H1 (cell line): ENCODE data around the gene SPACA7. TPM values are rescaled to one million over a fixed set of nuclear protein-coding genes. Genes with fewer than 3 reads are reported as not detected.

Source experiments
- CTCF ChIA-PET: fragments of 300-600 bp; sonication (Branson Sonifier 250); formaldehyde crosslinking; loops from one replicate; lab custom pipeline; 2021; ENCODE audit not compliant: partially characterized antibody; lab: Charles Lee
- POLR2A ChIA-PET: fragments of 300-600 bp; sonication (Branson Sonifier 250); formaldehyde crosslinking; loops from one replicate; lab custom pipeline; 2021; ENCODE audit warnings: inconsistent platforms; ENCODE audit not compliant: partially characterized antibody; lab: Charles Lee
- DNase-seq, 2 experiments: peaks; one replicate each; pipeline versions ENCODE4 v3.0.0 to v3.0.0-alpha.2; 2010 to 2022; ENCODE audit warnings: low spot score in 2 of 2, low read depth in 1 of 2, mixed read lengths in 1 of 2
- FAIRE-seq: peaks from 2 replicates; lab custom pipeline; 2011; peaks lifted over from hg19 to GRCh38; lab: Jason Lieb, UNC
- H2AFZ ChIP-seq: 2 replicates; pipeline ENCODE4 v1.8.1; 2012; ENCODE audit warnings: low read length, inconsistent platforms
- H2AK5ac ChIP-seq: 2 replicates; pipeline ENCODE4 v1.6.1; 2013; ENCODE audit warnings: low read depth, low read length
- H2BK120ac ChIP-seq: replicated peaks from 2 replicates; pipeline ENCODE3; 2013; ENCODE audit warnings: low read depth, low read length, inconsistent platforms
- H2BK12ac ChIP-seq: 2 replicates; pipeline ENCODE4 v1.6.1; 2013; ENCODE audit warnings: low read depth, low read length
- H2BK15ac ChIP-seq: 2 replicates; pipeline ENCODE4 v1.6.1; 2013; ENCODE audit warnings: low read length
- H2BK20ac ChIP-seq: 2 replicates; pipeline ENCODE4 v1.6.1; 2013; ENCODE audit warnings: low read length
- H2BK5ac ChIP-seq: 2 replicates; pipeline ENCODE4 v1.6.1; 2013; ENCODE audit warnings: low read depth, low read length
- H3K14ac ChIP-seq: 2 replicates; pipeline ENCODE4 v1.6.1; 2013; ENCODE audit warnings: inconsistent platforms; ENCODE audit not compliant: insufficient read length
- H3K18ac ChIP-seq: 2 replicates; pipeline ENCODE4 v1.6.1; 2013; ENCODE audit warnings: low read length; ENCODE audit errors: extremely low read depth
- H3K23ac ChIP-seq: 2 replicates; pipeline ENCODE4 v1.6.1; 2013; ENCODE audit warnings: inconsistent platforms; ENCODE audit not compliant: insufficient read length
- H3K23me2 ChIP-seq: 2 replicates; pipeline ENCODE4 v1.6.1; 2013; ENCODE audit warnings: low read depth, low read length
- H3K27ac ChIP-seq: 2 replicates; pipeline ENCODE4 v1.6.1; 2011; ENCODE audit warnings: low read depth, low read length, inconsistent platforms
- H3K27me3 ChIP-seq, 4 experiments: replicated peaks in 1 of 4; 1 replicate in 1 of 4; 2 replicates in 3 of 4; pipeline versions ENCODE4 v1.6.1 to v1.8.1; 2011 to 2013; ENCODE audit warnings: low read length in 3 of 4, mild to moderate bottlenecking in 3 of 4, inconsistent platforms in 2 of 4, mixed read lengths in 2 of 4, moderate library complexity in 1 of 4; ENCODE audit not compliant: control insufficient read depth in 3 of 4, insufficient read depth in 3 of 4; ENCODE audit errors: extremely low read depth in 1 of 4
- H3K36me3 ChIP-seq, 4 experiments: 2 replicates each; pipeline versions ENCODE4 v1.6.1 to v1.8.1; 2011 to 2013; ENCODE audit warnings: mild to moderate bottlenecking in 4 of 4, low read length in 3 of 4, moderate library complexity in 2 of 4, control low read depth in 1 of 4, inconsistent platforms in 1 of 4; ENCODE audit not compliant: insufficient read depth in 4 of 4, control insufficient read depth in 2 of 4
- H3K4ac ChIP-seq: replicated peaks from 2 replicates; pipeline ENCODE3; 2013; ENCODE audit warnings: low read length, low read depth, mixed read lengths, inconsistent platforms; ENCODE audit not compliant: insufficient read length
- H3K4me1 ChIP-seq, 4 experiments: replicated peaks in 1 of 4; 1 replicate in 1 of 4; 2 replicates in 3 of 4; pipeline versions ENCODE4 v1.6.1 to v1.8.1; 2011 to 2013; ENCODE audit warnings: low read length in 3 of 4, inconsistent platforms in 2 of 4, mixed read lengths in 1 of 4; ENCODE audit not compliant: insufficient read depth in 4 of 4, control insufficient read depth in 3 of 4
- H3K4me2 ChIP-seq, 2 experiments: 2 replicates each; pipeline versions ENCODE4 v1.6.1 to v1.8.1; 2011 to 2013; ENCODE audit warnings: low read depth in 2 of 2, low read length in 2 of 2, control low read depth in 1 of 2, inconsistent platforms in 1 of 2, mild to moderate bottlenecking in 1 of 2; ENCODE audit not compliant: insufficient read depth in 1 of 2
- H3K4me3 ChIP-seq, 4 experiments: fragments of 200-600, 300-600 bp in 1 of 4; sonication (generic), shearing (Covaris generic), sonication (Bioruptor Twin) in 1 of 4; 2 replicates each; pipeline versions ENCODE4 v1.5.1 to v1.8.1; 2011 to 2016; ENCODE audit warnings: low read length in 4 of 4, low read depth in 3 of 4, control low read depth in 2 of 4, inconsistent platforms in 2 of 4, mild to moderate bottlenecking in 2 of 4, mixed read lengths in 1 of 4, moderate library complexity in 1 of 4; ENCODE audit not compliant: insufficient read depth in 2 of 4; ENCODE audit errors: extremely low read depth in 1 of 4
- H3K56ac ChIP-seq: replicated peaks from 2 replicates; pipeline ENCODE3; 2013; ENCODE audit warnings: low read depth, mild to moderate bottlenecking, mixed read lengths, low read length, inconsistent platforms; ENCODE audit not compliant: insufficient read length
- H3K79me1 ChIP-seq: 2 replicates; pipeline ENCODE4 v1.6.1; 2013; ENCODE audit warnings: low read depth, low read length, control low read depth
- H3K79me2 ChIP-seq, 2 experiments: 2 replicates each; pipeline versions ENCODE4 v1.6.1 to v1.8.1; 2012 to 2013; ENCODE audit warnings: low read length in 2 of 2, mild to moderate bottlenecking in 2 of 2, inconsistent platforms in 1 of 2; ENCODE audit not compliant: insufficient read depth in 2 of 2, control insufficient read depth in 1 of 2
- H3K9ac ChIP-seq, 4 experiments: replicated peaks in 1 of 4; 1 replicate in 1 of 4; 2 replicates in 3 of 4; pipeline versions ENCODE4 v1.6.1 to v1.8.1; 2011 to 2013; ENCODE audit warnings: low read depth in 3 of 4, low read length in 3 of 4, control low read depth in 2 of 4, mild to moderate bottlenecking in 2 of 4, moderate library complexity in 2 of 4, inconsistent platforms in 1 of 4; ENCODE audit errors: extremely low read depth in 1 of 4
- H3K9me3 ChIP-seq, 2 experiments: 2 replicates each; pipeline versions ENCODE4 v1.6.1 to v1.8.1; 2012 to 2013; ENCODE audit warnings: mild to moderate bottlenecking in 2 of 2, moderate library complexity in 2 of 2, control low read depth in 1 of 2, inconsistent platforms in 1 of 2, low read depth in 1 of 2, low read length in 1 of 2, mixed read lengths in 1 of 2; ENCODE audit not compliant: insufficient read depth in 2 of 2
- H4K20me1 ChIP-seq, 2 experiments: replicated peaks in 1 of 2; 2 replicates each; pipeline versions ENCODE3 to v1.8.1; 2011 to 2013; ENCODE audit warnings: inconsistent platforms in 2 of 2, low read length in 2 of 2, mild to moderate bottlenecking in 1 of 2; ENCODE audit not compliant: insufficient read depth in 2 of 2, control insufficient read depth in 1 of 2
- H4K5ac ChIP-seq: 2 replicates; pipeline ENCODE4 v1.6.1; 2013; ENCODE audit warnings: low read length, low read depth, mixed read lengths, inconsistent platforms; ENCODE audit not compliant: insufficient read length
- H4K8ac ChIP-seq: 2 replicates; pipeline ENCODE4 v1.8.0; 2013; ENCODE audit warnings: mild to moderate bottlenecking, moderate library complexity, low read length, inconsistent platforms; ENCODE audit not compliant: insufficient read depth; ENCODE audit errors: extremely low read depth
- H4K91ac ChIP-seq: replicated peaks from 2 replicates; pipeline ENCODE3; 2013; ENCODE audit warnings: low read length, mixed read lengths, inconsistent platforms; ENCODE audit not compliant: insufficient read length
- CBX5 ChIP-seq: fragments of 300-800, 300-1000 bp; sonication (generic); IDR thresholded peaks from 2 replicates; pipeline ENCODE4 v1.7.1; 2016; ENCODE audit warnings: antibody characterized with exemption, low read length, low read depth
- CHD1 ChIP-seq: IDR thresholded peaks from 2 replicates; pipeline ENCODE4 v1.6.1; 2012; ENCODE audit warnings: low read depth, low read length, improper control_type of control experiment
- CHD2 ChIP-seq: IDR thresholded peaks from 2 replicates; pipeline ENCODE4 v1.6.1; 2012; ENCODE audit warnings: low read length, improper control_type of control experiment
- POU5F1 ChIP-seq: IDR thresholded peaks from 2 replicates; pipeline ENCODE4 v1.6.1; 2011; ENCODE audit warnings: low read depth, mild to moderate bottlenecking, low read length, moderate library complexity
- YY1 ChIP-seq: IDR thresholded peaks from 2 replicates; pipeline ENCODE4 v1.6.1; 2011; ENCODE audit warnings: low read depth, mild to moderate bottlenecking, low read length
- WGBS, 2 experiments: shearing (Covaris generic) in 1 of 2; methylation state at CpG; one replicate each; pipeline versions ENCODE4 v1.1.6 to v1.1.7; 2013 to 2015; ENCODE audit warnings: low lambda C conversion rate in 2 of 2, mixed read lengths in 2 of 2, inconsistent platforms in 1 of 2, low coverage in 1 of 2, missing lambda C conversion rate in 1 of 2; ENCODE audit not compliant: insufficient replicate concordance in 2 of 2, insufficient coverage in 1 of 2, insufficient read length in 1 of 2; ENCODE audit errors: extremely low coverage in 1 of 2, missing lambda C conversion rate in 1 of 2; 5-methylcytosine and 5-hydroxymethylcytosine counted together
- polyA plus RNA-seq, 7 experiments: library from polyadenylated mRNA; depleted of rRNA in 3 of 7; stranded (reverse) in 5 of 7; unstranded in 2 of 7; fragments of >200 nt in 5 of 7; fragments of 200-250 nt in 2 of 7; gene quantifications; 1 replicate in 5 of 7; 2 replicates in 1 of 7; 4 replicates in 1 of 7; pipeline versions ENCODE4 v1.2.1 to v1.2.3, GENCODE V29; 2011 to 2013; ENCODE audit warnings: missing spikeins in 2 of 7, mixed read lengths in 2 of 7
- total RNA-seq: library from RNA; stranded (reverse); fragmentation: NEBNext Ultra II Directional; extraction: Animal tissue kit (Norgen Biotek cat#: 25700); gene quantifications from 2 replicates; pipeline ENCODE4 v1.2.1, GENCODE V29; 2021

Gene SPACA7
- total and polyA plus RNA-seq, 2 of the 8 experiments (the other 6 are each of a cell fraction or from before 2014, with no cell fraction given), result not detected

- H3K14ac ChIP-seq, result no peak overlapping the region
- H2BK20ac ChIP-seq, result no peak overlapping the region
- H2BK120ac ChIP-seq, result no peak overlapping the region
- H3K4me3 ChIP-seq, result no peak overlapping the region
- ChIA-PET POLR2A (no interaction called here), CTCF (no interaction called here)
- no peak overlapping the region for H2BK12ac ChIP-seq
- H4K91ac ChIP-seq, result no peak overlapping the region
- FAIRE-seq (no peak), DNase-seq (no peak)
- no peak overlapping the region for H3K18ac ChIP-seq
- H3K9me3 ChIP-seq, result peaks cover 0 to 2% of the 10 kb centered on the region in 2 experiments; a peak in 2 of 4 replicates
- H3K27me3 ChIP-seq, result peaks cover 0 to 4% (median 0%) of the 10 kb centered on the region in 4 experiments; a peak in 3 of 7 replicates
- H2AK5ac ChIP-seq, result no peak overlapping the region
- peaks cover 0 to 3% of the 10 kb centered on the region in 2 experiments; a peak in 1 of 4 replicates for H3K79me2 ChIP-seq
- no peak overlapping the region for H4K5ac ChIP-seq
- no peaks in the 10 kb centered on the region for H3K79me1 ChIP-seq
- H3K36me3 ChIP-seq, result no peaks in the 10 kb centered on the region; a peak in 1 of 8 replicates
- no peak overlapping the region for H3K4ac ChIP-seq
- no peak overlapping the region for H3K23ac ChIP-seq
- H3K4me1 ChIP-seq, result peaks cover 1 to 14% (median 7%) of the 10 kb centered on the region in 4 experiments; a peak in 6 of 7 replicates
- peaks cover 9% of the 10 kb centered on the region; the same call in 1 of the 2 replicates for H3K23me2 ChIP-seq
- no peak overlapping the region for H4K8ac ChIP-seq
- H3K4me2 ChIP-seq, result no peak overlapping the region
- H3K27ac ChIP-seq, result no peak overlapping the region
- H3K56ac ChIP-seq, result no peak overlapping the region
- no peak overlapping the region for H2BK15ac ChIP-seq
- H4K20me1 ChIP-seq, result peaks cover 0 to 7% of the 10 kb centered on the region in 2 experiments
- H2AFZ ChIP-seq, result no peak overlapping the region
- 91% methylated on average over 10 of the region's 13 CpGs; no CpG with 5 or more reads in 1 of the 2 experiments for WGBS, 2 experiments
- no peak overlapping the region for H3K9ac ChIP-seq
- no peak overlapping the region for H2BK5ac ChIP-seq
- TF ChIP-seq POU5F1 (no peak), CHD1 (no peak), CBX5 (no peak), CHD2 (no peak), YY1 (no peak)
Observed at GRCh38 chr13:112356190-112356589, 20.0 kb upstream of the SPACA7 start.
